RWPE1 (cell line): ENCODE measurements around the gene MYBPC1.
"Not testable (repeated sequence)": the region's sequence is repeated elsewhere in the genome, so short reads cannot be mapped to it uniquely, and the experiment has no call there.

Experiments used
- CTCF ChIA-PET: fragments of 350-600 bp; sonication (Branson Sonifier 250); formaldehyde crosslinking; extraction: SDS; loops from one replicate; lab custom pipeline; 2021; lab: Yijun Ruan, JAX
- POLR2A ChIA-PET: fragments of 400-600 bp; formaldehyde crosslinking; extraction: SDS; loops from one replicate; lab custom pipeline; 2020; ENCODE audit warnings: antibody characterized with exemption; ENCODE audit not compliant: low non-redundant PET; lab: Yijun Ruan, JAX
- DNase-seq: peaks from one replicate; pipeline ENCODE4 v3.0.0; 2012; ENCODE audit warnings: low spot score
- H3K27ac ChIP-seq: fragments of 450-650 bp; 2 replicates; pipeline ENCODE4 v1.5.1; 2017
- CTCF ChIP-seq: fragments of 450-650 bp; conservative IDR thresholded peaks from 2 replicates; pipeline ENCODE4 v1.5.1; 2017; ENCODE audit warnings: low read depth, mild to moderate bottlenecking

The MYBPC1 gene

GRCh38 chr12:101722392-101722791, 127.6 kb downstream of the MYBPC1 start:
- CTCF ChIA-PET: no interaction called here
- POLR2A ChIA-PET: no interaction called here
- H3K27ac ChIP-seq: no peak overlapping the region
- no peak for DNase-seq
- no peak for TF ChIP-seq CTCF

- POLR2A ChIA-PET: no interaction called here
These were observed 132.3 kb downstream of the MYBPC1 start for GRCh38 chr12:101727098-101727497.

GRCh38 chr12:101729842-101730241, 135.1 kb downstream of the MYBPC1 start:
- ChIA-PET POLR2A (no interaction called here), CTCF (no interaction called here)
- no peak overlapping the region for H3K27ac ChIP-seq
- DNase-seq: no peak
- no peak for TF ChIP-seq CTCF

More at GRCh38 chr12:101727098-101727497, 132.3 kb downstream of the MYBPC1 start:
- TF ChIP-seq CTCF: no peak
- CTCF ChIA-PET: no interaction called here
- H3K27ac ChIP-seq: no peak overlapping the region
- DNase-seq: no peak

GRCh38 chr12:101732318-101732717, 137.5 kb downstream of the MYBPC1 start:
- TF ChIP-seq CTCF: no peak
- H3K27ac ChIP-seq: no peak overlapping the region
- CTCF ChIA-PET: no interaction called here
- DNase-seq: no peak
- POLR2A ChIA-PET: no interaction called here

GRCh38 chr12:101733166-101733565, 138.4 kb downstream of the MYBPC1 start:
- TF ChIP-seq CTCF: no peak
- ChIA-PET CTCF (no interaction called here), POLR2A (no interaction called here)
- no peak for DNase-seq
- H3K27ac ChIP-seq: no peak overlapping the region

- CTCF ChIA-PET, H3K27ac ChIP-seq, POLR2A ChIA-PET, DNase-seq: not testable (repeated sequence)
These were observed 139.7 kb downstream of the MYBPC1 start for GRCh38 chr12:101734482-101734881.
